Kidney (tissue), 14 donors: Measurements from ENCODE around the gene COL6A2. TPM values are rescaled to one million over a fixed set of nuclear protein-coding genes. Genes with fewer than 3 reads are reported as not detected.

Experiments used
- DNase-seq, 5 donors: peaks; one replicate each; pipeline ENCODE4 v3.0.0-alpha.2; 2013 to 2020
- FAIRE-seq: peaks from 2 replicates; lab custom pipeline; 2012; peaks lifted over from hg19 to GRCh38; lab: Jason Lieb, UNC
- H3K27ac ChIP-seq, 2 donors: one replicate each; pipeline ENCODE4 v1.7.0; 2013; ENCODE audit warnings: low read depth in 2 of 2, low read length in 2 of 2, inconsistent platforms in 1 of 2
- H3K27me3 ChIP-seq: one replicate; pipeline ENCODE4 v1.7.1; 2013; ENCODE audit warnings: low read length, inconsistent platforms; ENCODE audit not compliant: control insufficient read depth, insufficient read depth
- H3K36me3 ChIP-seq, 3 donors: one replicate each; pipeline versions ENCODE4 v1.7.0 to v1.7.1; 2013; ENCODE audit warnings: low read length in 3 of 3, control low read depth in 1 of 3, inconsistent platforms in 1 of 3; ENCODE audit not compliant: insufficient read depth in 3 of 3, control insufficient read depth in 2 of 3
- H3K4me1 ChIP-seq, 3 donors: one replicate each; pipeline versions ENCODE4 v1.7.0 to v1.7.1; 2013; ENCODE audit warnings: low read length in 3 of 3, inconsistent platforms in 1 of 3, low read depth in 1 of 3; ENCODE audit not compliant: control insufficient read depth in 2 of 3, insufficient read depth in 2 of 3
- H3K4me3 ChIP-seq, 3 donors: one replicate each; pipeline versions ENCODE4 v1.7.0 to v1.8.1; 2013; ENCODE audit warnings: low read length in 3 of 3, control low read depth in 1 of 3, inconsistent platforms in 1 of 3
- H3K9ac ChIP-seq, 3 donors: one replicate each; pipeline versions ENCODE4 v1.7.0 to v1.7.1; 2013; ENCODE audit warnings: low read length in 3 of 3, control low read depth in 1 of 3, inconsistent platforms in 1 of 3
- H3K9me3 ChIP-seq, 3 donors: one replicate each; pipeline versions ENCODE4 v1.7.0 to v1.7.1; 2013; ENCODE audit warnings: low read length in 3 of 3, control low read depth in 1 of 3, inconsistent platforms in 1 of 3; ENCODE audit not compliant: control insufficient read depth in 2 of 3, insufficient read depth in 1 of 3
- intact Hi-C: fragments of 100-400 bp; cut with DNase I; formaldehyde crosslinking; loops from one replicate; pipeline ENCODE4 v1.11.1; 2022
- polyA plus RNA-seq: library from polyadenylated mRNA; stranded (reverse); fragments of 350-450 nt; fragmentation: Illumina TruSeq; extraction: RNeasy Lipid Tissue Mini Kit (QIAGEN cat#74804); gene quantifications from one replicate; pipeline ENCODE4 v1.2.3, GENCODE V29; 2014; ENCODE audit warnings: low read depth, low replicate concordance; ENCODE audit not compliant: insufficient read depth
- total RNA-seq: library from RNA; stranded (reverse); fragmentation: NEBNext Ultra II Directional; extraction: Animal tissue kit (Norgen Biotek cat#: 25700); gene quantifications from one replicate; pipeline ENCODE4 v1.2.1, GENCODE V29; 2021
- TF ChIP-seq, protein P1 (sequence below): IDR thresholded peaks from 3 replicates; pipeline ENCODE4 v1.5.1; 2012; ENCODE audit warnings: mild to moderate bottlenecking, moderate library complexity, borderline replicate concordance; ENCODE audit not compliant: insufficient read depth; ENCODE audit errors: extremely low read depth
- donor health status: control.
- donor health status: control.
- donor health status: control.
- donor health status: control.
- donor health status: control.
- donor health status: DM: yes; HTN: yes; CAD: no.
- donor health status: Normal renal cell carcinoma (clear cell type).

Gene COL6A2
- total and polyA plus RNA-seq, 2 donors from 2014 or later, result 52.4 to 174 TPM

- FAIRE-seq, result no peak
- H3K27ac ChIP-seq, result no peak overlapping the region
- H3K9ac ChIP-seq, result no peak overlapping the region
- intact Hi-C loops, result no loop called here
- DNase-seq, result peak in 3 of 5 donors; percentile 4 to 71 (median 34)
- H3K9me3 ChIP-seq, result peaks cover 0 to 3% (median 0%) of the 10 kb centered on the region in 3 donors
- H3K36me3 ChIP-seq, result peaks cover 0 to 3% (median 0%) of the 10 kb centered on the region in 3 donors
- no peaks in the 10 kb centered on the region for H3K27me3 ChIP-seq
- H3K4me3 ChIP-seq, result no peak overlapping the region
- H3K4me1 ChIP-seq, result no peaks in the 10 kb centered on the region
- TF ChIP-seq, protein P1, sequence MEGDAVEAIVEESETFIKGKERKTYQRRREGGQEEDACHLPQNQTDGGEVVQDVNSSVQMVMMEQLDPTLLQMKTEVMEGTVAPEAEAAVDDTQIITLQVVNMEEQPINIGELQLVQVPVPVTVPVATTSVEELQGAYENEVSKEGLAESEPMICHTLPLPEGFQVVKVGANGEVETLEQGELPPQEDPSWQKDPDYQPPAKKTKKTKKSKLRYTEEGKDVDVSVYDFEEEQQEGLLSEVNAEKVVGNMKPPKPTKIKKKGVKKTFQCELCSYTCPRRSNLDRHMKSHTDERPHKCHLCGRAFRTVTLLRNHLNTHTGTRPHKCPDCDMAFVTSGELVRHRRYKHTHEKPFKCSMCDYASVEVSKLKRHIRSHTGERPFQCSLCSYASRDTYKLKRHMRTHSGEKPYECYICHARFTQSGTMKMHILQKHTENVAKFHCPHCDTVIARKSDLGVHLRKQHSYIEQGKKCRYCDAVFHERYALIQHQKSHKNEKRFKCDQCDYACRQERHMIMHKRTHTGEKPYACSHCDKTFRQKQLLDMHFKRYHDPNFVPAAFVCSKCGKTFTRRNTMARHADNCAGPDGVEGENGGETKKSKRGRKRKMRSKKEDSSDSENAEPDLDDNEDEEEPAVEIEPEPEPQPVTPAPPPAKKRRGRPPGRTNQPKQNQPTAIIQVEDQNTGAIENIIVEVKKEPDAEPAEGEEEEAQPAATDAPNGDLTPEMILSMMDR, result no peak
Measured at GRCh38 chr21:46119637-46120271, 21.8 kb downstream of the COL6A2 start.

DNA sequence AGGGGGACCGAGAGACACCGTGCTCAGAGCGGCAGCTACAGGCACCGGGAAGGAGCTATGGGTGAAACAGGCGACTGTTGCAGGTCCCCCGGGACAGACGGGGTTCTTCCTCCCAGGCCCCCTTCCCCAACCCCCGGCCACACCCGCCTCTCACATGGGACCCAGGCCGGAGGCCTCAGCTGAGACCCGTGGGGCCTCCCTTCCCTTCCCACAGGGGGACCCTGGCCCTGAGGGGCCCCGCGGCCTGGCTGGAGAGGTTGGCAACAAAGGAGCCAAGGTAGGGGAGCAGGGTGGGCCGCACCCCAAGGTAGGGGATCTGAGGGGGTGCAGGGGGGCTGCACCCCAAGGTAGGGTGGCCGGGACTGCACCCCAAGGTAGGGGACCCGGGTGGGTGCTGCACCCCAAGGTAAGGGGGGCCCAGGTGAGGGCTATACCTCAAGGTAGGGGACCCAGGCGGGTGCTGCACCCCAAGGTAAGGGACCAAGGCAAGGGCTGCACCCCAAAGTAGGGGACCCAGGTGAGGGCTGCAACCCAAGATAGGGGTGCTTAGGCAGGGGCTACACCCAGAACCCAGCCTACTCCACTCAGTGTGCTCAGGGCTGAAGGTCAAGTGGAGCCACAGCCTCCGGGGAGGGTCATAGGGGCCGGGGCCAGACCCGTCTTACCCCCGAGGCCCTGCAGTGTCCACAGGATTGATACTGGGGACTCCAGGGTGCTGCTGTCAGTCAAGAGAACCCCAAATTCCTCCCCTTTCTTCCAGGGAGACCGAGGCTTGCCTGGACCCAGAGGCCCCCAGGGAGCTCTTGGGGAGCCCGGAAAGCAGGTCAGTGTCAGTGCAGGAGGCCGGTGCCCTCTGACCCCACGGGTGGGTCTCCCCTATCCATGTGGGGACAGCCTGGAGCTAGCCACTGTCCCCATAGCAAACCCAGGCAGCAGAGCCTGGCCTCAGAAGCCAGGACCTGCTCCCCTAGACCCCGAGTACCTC lies 22.7 kb downstream of the COL6A2 start:
- TF ChIP-seq, protein P1, result no peak
- FAIRE-seq, result no peak
- Histone ChIP-seq H3K36me3 (no peaks in the 10 kb centered on the region), H3K27me3 (no peaks in the 10 kb centered on the region), H3K4me1 (no peaks in the 10 kb centered on the region), H3K27ac (no peak overlapping the region), H3K9ac (no peak overlapping the region), H3K9me3 (no peaks in the 10 kb centered on the region), H3K4me3 (no peak overlapping the region)
- peak in 3 of 5 donors; percentile 6 to 64 (median 30) for DNase-seq
- intact Hi-C loops, result no loop called here

- DNase-seq, result peak in 3 of 5 donors; percentile 7 to 79 (median 31)
- Histone ChIP-seq H3K27ac (no peak overlapping the region), H3K4me1 (no peaks in the 10 kb centered on the region)
Measured at GRCh38 chr21:46121286-46122221, 23.6 kb downstream of the COL6A2 start.

More at GRCh38 chr21:46121286-46122221, 23.6 kb downstream of the COL6A2 start:
- intact Hi-C loops, result no loop called here
- H3K27me3 ChIP-seq, result no peaks in the 10 kb centered on the region
- no peaks in the 10 kb centered on the region for H3K36me3 ChIP-seq
- H3K9me3 ChIP-seq, result no peaks in the 10 kb centered on the region
- no peak overlapping the region for H3K9ac ChIP-seq
- no peak overlapping the region for H3K4me3 ChIP-seq
- no peak for FAIRE-seq
- TF ChIP-seq, protein P1, result no peak
